B cell (primary cell): Measurements from ENCODE around the gene ARHGAP9. TPM values are rescaled to one million over a fixed set of nuclear protein-coding genes. Genes with fewer than 3 reads are reported as not detected.

Experiments
- ATAC-seq: fragments of 200-7000 bp; cut with Tn5 transposase; one replicate; pipeline ENCODE4 v1.10.0; 2021; ENCODE audit warnings: low read depth, mild to moderate bottlenecking, moderate number of reproducible peaks, moderate library complexity
- CTCF ChIA-PET: fragments of 350-600 bp; sonication (Branson Sonifier 250); formaldehyde crosslinking; loops from one replicate; lab custom pipeline; 2021; ENCODE audit warnings: antibody characterized with exemption, inconsistent platforms; lab: Charles Lee
- POLR2A ChIA-PET: fragments of 350-600 bp; sonication (Branson Sonifier 250); formaldehyde crosslinking; loops from one replicate; lab custom pipeline; 2021; ENCODE audit warnings: antibody characterized with exemption; lab: Charles Lee
- DNase-seq: peaks from one replicate; pipeline ENCODE4 v3.0.0; 2013
- H2AFZ ChIP-seq: 2 replicates; pipeline ENCODE4 v1.6.1; 2012; ENCODE audit warnings: mild to moderate bottlenecking, low read depth, low read length; ENCODE audit not compliant: insufficient read depth, poor library complexity, severe bottlenecking
- H3K27ac ChIP-seq, 2 donors: 1 replicate in 1 of 2; 2 replicates in 1 of 2; pipeline ENCODE4 v1.5.1; 2012 to 2013; ENCODE audit warnings: low read length in 2 of 2, mild to moderate bottlenecking in 2 of 2, moderate library complexity in 1 of 2
- H3K27me3 ChIP-seq, 4 experiments: fragments of 200-600 bp in 1 of 4; sonication (generic) in 1 of 4; replicated peaks in 1 of 4; 1 replicate in 2 of 4; 2 replicates in 2 of 4; pipeline versions ENCODE4 v1.6.1 to v1.7.0; 2013 to 2016; ENCODE audit warnings: low read length in 3 of 4, mild to moderate bottlenecking in 2 of 4, mixed read lengths in 1 of 4, moderate library complexity in 1 of 4; ENCODE audit not compliant: insufficient read depth in 4 of 4, control insufficient read depth in 3 of 4; ENCODE audit errors: control extremely low read depth in 1 of 4
- H3K36me3 ChIP-seq, 2 experiments: replicated peaks in 1 of 2; 1 replicate in 1 of 2; 2 replicates in 1 of 2; pipeline versions ENCODE4 v1.6.1 to v1.7.1; 2013; ENCODE audit warnings: low read length in 1 of 2; ENCODE audit not compliant: insufficient read depth in 2 of 2, control insufficient read depth in 1 of 2; ENCODE audit errors: control extremely low read depth in 1 of 2, extremely low read depth in 1 of 2
- H3K4me1 ChIP-seq, 2 donors: fragments of 200-600 bp in 1 of 2; sonication (generic) in 1 of 2; 1 replicate in 1 of 2; 2 replicates in 1 of 2; pipeline versions ENCODE4 v1.5.1 to v1.6.1; 2013 to 2017; ENCODE audit warnings: low read length in 2 of 2; ENCODE audit not compliant: control insufficient read depth in 2 of 2, insufficient read depth in 2 of 2
- H3K4me2 ChIP-seq: replicated peaks from 2 replicates; pipeline ENCODE3; 2012; ENCODE audit warnings: mild to moderate bottlenecking, low read depth, low read length; ENCODE audit not compliant: poor library complexity, severe bottlenecking
- H3K4me3 ChIP-seq, 5 experiments: fragments of 200-600 bp in 1 of 5; sonication (generic) in 1 of 5; 1 replicate in 3 of 5; 2 replicates in 2 of 5; pipeline versions ENCODE4 v1.5.1 to v1.7.0; 2011 to 2016; ENCODE audit warnings: low read length in 4 of 5, mild to moderate bottlenecking in 4 of 5, low read depth in 2 of 5, control low read depth in 1 of 5, moderate library complexity in 1 of 5; ENCODE audit not compliant: insufficient read depth in 1 of 5; ENCODE audit errors: control extremely low read depth in 1 of 5, extremely low read depth in 1 of 5
- H3K79me2 ChIP-seq: fragments of 200-600 bp; sonication (generic); one replicate; pipeline ENCODE4 v1.6.0; 2016; ENCODE audit warnings: low read length; ENCODE audit not compliant: control insufficient read depth, insufficient read depth
- H3K9ac ChIP-seq: fragments of 200-600 bp; sonication (generic); 2 replicates; pipeline ENCODE4 v1.6.1; 2017; ENCODE audit warnings: mild to moderate bottlenecking, low read length, moderate library complexity
- H3K9me3 ChIP-seq, 3 donors: one replicate each; pipeline versions ENCODE4 v1.6.1 to v1.7.1; 2013; ENCODE audit warnings: low read length in 2 of 3; ENCODE audit not compliant: control insufficient read depth in 2 of 3, insufficient read depth in 1 of 3; ENCODE audit errors: control extremely low read depth in 1 of 3
- H4K20me1 ChIP-seq: 2 replicates; pipeline ENCODE4 v1.6.0; 2012; ENCODE audit warnings: mild to moderate bottlenecking, low read length; ENCODE audit not compliant: insufficient read depth, control insufficient read depth, poor library complexity, severe bottlenecking
- H3K27ac Mint-ChIP-seq: one replicate; pipeline ENCODE4 v1.8.0; 2021; ENCODE audit warnings: mixed read lengths
- H3K27me3 Mint-ChIP-seq: one replicate; pipeline ENCODE4 v1.8.0; 2021; ENCODE audit warnings: mixed read lengths
- H3K4me1 Mint-ChIP-seq: one replicate; pipeline ENCODE4 v1.8.0; 2021; ENCODE audit warnings: mixed read lengths
- H3K4me3 Mint-ChIP-seq: one replicate; pipeline ENCODE4 v1.8.0; 2021; ENCODE audit warnings: mixed read lengths
- H3K9me3 Mint-ChIP-seq: one replicate; pipeline ENCODE4 v1.8.0; 2022; ENCODE audit warnings: mixed read lengths; ENCODE audit not compliant: insufficient read depth
- EZH2 ChIP-seq: IDR thresholded peaks from 2 replicates; pipeline ENCODE4 v1.6.1; 2012; ENCODE audit warnings: borderline replicate concordance, low read depth, mild to moderate bottlenecking, moderate library complexity, low read length; ENCODE audit not compliant: insufficient read depth, poor library complexity, severe bottlenecking
- WGBS: methylation state at CpG from one replicate; pipeline ENCODE4 v1.1.5; 2013; ENCODE audit warnings: missing lambda C conversion rate; ENCODE audit not compliant: insufficient coverage; 5-methylcytosine and 5-hydroxymethylcytosine counted together
- intact Hi-C: fragments of 100-400 bp; cut with micrococcal nuclease; formaldehyde crosslinking; loops from one replicate; pipeline ENCODE4 v1.10.0; 2022
- polyA plus RNA-seq: library from polyadenylated mRNA; depleted of rRNA; stranded (reverse); fragments of >200 nt; gene quantifications from 2 replicates; pipeline ENCODE4 v1.2.3, GENCODE V29; 2012
- total RNA-seq, 2 donors: library from RNA; stranded (reverse); fragments of 120-200 nt in 1 of 2; gene quantifications; 1 replicate in 1 of 2; 2 replicates in 1 of 2; pipeline versions ENCODE4 v1.2.3 to v1.2.4, GENCODE V29; 2013 to 2022
- TF ChIP-seq, protein P1 (sequence below): fragments of 200-600 bp; IDR thresholded peaks from one replicate; pipeline ENCODE4 v1.8.0; 2022; ENCODE audit warnings: antibody characterized with exemption, mild to moderate bottlenecking

The ARHGAP9 gene
- total and polyA plus RNA-seq, 2 donors (not counting 1 experiment from before 2014, with no cell fraction given), result 161 to 390 TPM

DNA sequence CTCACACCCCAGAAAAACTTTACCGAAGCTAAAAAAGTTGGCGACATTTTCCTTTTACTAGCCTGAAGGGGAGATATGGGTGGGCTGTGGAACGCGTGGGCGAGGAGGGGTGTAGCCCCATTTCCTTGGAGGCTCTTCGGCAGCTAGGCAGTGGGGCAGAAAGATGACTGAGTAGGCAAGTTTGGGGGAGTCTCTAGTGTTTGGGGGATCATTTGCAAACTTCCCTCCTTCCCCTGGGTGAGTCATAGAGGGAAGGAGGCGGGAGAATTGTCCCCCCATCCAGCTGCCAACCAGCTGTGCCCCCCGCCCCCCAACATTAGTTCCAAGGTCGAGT, 17.8 kb downstream of the ARHGAP9 start:
- Mint-ChIP-seq H3K4me3 (peak overlapping the region; percentile 92), H3K27me3 (no peaks in the 10 kb centered on the region), H3K4me1 (peaks cover 40% of the 10 kb centered on the region), H3K9me3 (no peaks in the 10 kb centered on the region), H3K27ac (peak overlapping the region; percentile 93)
- Histone ChIP-seq H3K27ac (peak overlapping the region; percentile 12 to 58), H3K79me2 (peaks cover 6% of the 10 kb centered on the region), H3K4me2 (peak overlapping the region; percentile 94), H2AFZ (peak overlapping the region; percentile 67), H3K9ac (peak overlapping the region; percentile 81), H3K4me3 (peak overlapping the region; percentile 58 to 93 (median 81)), H3K27me3 (no peaks in the 10 kb centered on the region), H4K20me1 (no peaks in the 10 kb centered on the region), H3K9me3 (no peaks in the 10 kb centered on the region), H3K36me3 (no peaks in the 10 kb centered on the region), H3K4me1 (peaks cover 23 to 48% of the 10 kb centered on the region in 2 donors)
- TF ChIP-seq EZH2, result no peak
- TF ChIP-seq, protein P1, sequence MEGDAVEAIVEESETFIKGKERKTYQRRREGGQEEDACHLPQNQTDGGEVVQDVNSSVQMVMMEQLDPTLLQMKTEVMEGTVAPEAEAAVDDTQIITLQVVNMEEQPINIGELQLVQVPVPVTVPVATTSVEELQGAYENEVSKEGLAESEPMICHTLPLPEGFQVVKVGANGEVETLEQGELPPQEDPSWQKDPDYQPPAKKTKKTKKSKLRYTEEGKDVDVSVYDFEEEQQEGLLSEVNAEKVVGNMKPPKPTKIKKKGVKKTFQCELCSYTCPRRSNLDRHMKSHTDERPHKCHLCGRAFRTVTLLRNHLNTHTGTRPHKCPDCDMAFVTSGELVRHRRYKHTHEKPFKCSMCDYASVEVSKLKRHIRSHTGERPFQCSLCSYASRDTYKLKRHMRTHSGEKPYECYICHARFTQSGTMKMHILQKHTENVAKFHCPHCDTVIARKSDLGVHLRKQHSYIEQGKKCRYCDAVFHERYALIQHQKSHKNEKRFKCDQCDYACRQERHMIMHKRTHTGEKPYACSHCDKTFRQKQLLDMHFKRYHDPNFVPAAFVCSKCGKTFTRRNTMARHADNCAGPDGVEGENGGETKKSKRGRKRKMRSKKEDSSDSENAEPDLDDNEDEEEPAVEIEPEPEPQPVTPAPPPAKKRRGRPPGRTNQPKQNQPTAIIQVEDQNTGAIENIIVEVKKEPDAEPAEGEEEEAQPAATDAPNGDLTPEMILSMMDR, result no peak
- POLR2A ChIA-PET, result interaction anchor here (0.6 to 3.9 kb wide), 2 partner anchors 17 to 34 kb away, joined by 3 to 39 read pairs; partner anchors contain the start of gene ARHGAP9
- 0% methylated on average over 4 of the region's 9 CpGs for WGBS
- peak; percentile 57 for DNase-seq
- no peak for ATAC-seq
- CTCF ChIA-PET, result interaction anchor here (0.6 to 7.6 kb wide), 10 partner anchors 10 to 154 kb away, joined by 3 to 166 read pairs (median 3); partner anchors contain the start of gene ARHGAP9
- intact Hi-C loops, result loop anchor here (1.0 kb wide), 5 partner anchors 14 to 232 kb away; partner anchors contain the start of genes DCTN2, MBD6 and OS9

DNA sequence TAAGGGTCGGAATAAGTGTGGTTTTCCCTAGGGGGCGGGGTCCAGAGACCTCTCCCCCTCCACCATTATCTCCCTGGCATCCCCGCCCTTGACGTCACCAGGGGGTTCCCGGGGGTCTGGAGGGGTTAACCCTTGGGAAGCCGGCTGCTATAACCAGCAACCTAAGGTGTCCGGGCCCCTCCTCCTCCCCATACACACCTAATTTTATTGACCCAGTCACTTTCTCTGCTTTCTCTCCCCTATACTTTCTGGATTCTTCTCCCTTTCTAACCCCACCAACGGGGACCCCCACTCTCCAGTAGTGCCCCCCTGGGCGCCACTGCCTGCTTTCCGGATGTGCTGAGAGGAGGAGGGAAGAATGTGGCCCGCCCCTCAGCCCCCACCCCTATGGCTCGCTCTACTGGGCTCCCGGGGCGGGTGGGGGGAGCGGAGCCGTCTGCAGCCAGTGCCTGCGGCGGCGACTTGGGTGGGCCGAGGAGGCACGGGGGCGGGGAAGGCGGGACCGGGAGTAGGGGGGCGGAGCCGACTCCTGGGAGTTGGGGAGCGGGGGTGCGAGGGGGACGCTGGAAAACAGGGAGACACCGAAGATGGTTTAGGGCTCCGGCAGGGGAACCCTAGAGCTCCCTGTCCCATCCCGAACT, 18.3 kb downstream of the ARHGAP9 start:
- peak overlapping the region; percentile 67 for H2AFZ ChIP-seq
- peak overlapping the region; percentile 81 for H3K9ac ChIP-seq
- Mint-ChIP-seq H3K27me3 (no peaks in the 10 kb centered on the region), H3K4me1 (peaks cover 43% of the 10 kb centered on the region), H3K27ac (peak overlapping the region; percentile 93), H3K4me3 (peak overlapping the region; percentile 92), H3K9me3 (no peaks in the 10 kb centered on the region)
- intact Hi-C loops, result no loop called here
- no peaks in the 10 kb centered on the region for H3K36me3 ChIP-seq
- POLR2A ChIA-PET, result interaction anchor here (1.2 to 3.9 kb wide), 2 partner anchors 17 to 59 kb away, joined by 4 to 39 read pairs; partner anchors contain the start of genes ARHGAP9 and DDIT3
- H3K27me3 ChIP-seq, result no peaks in the 10 kb centered on the region
- H3K79me2 ChIP-seq, result peaks cover 6% of the 10 kb centered on the region
- peak overlapping the region; percentile 12 to 58 for H3K27ac ChIP-seq
- no peaks in the 10 kb centered on the region for H4K20me1 ChIP-seq
- H3K4me2 ChIP-seq, result peak overlapping the region; percentile 94
- CTCF ChIA-PET, result interaction anchor here (0.7 to 7.6 kb wide), 6 partner anchors 9 to 200 kb away, joined by 3 to 166 read pairs (median 4); partner anchors contain the start of gene ARHGAP9
- TF ChIP-seq, protein P1, result no peak
- no peak for TF ChIP-seq EZH2
- H3K4me1 ChIP-seq, result peaks cover 23 to 48% of the 10 kb centered on the region in 2 donors
- peak; percentile 54 for DNase-seq
- WGBS, result 1% methylated on average over 12 of the region's 32 CpGs
- no peak for ATAC-seq
- no peaks in the 10 kb centered on the region for H3K9me3 ChIP-seq
- peak overlapping the region; percentile 58 to 93 (median 81) for H3K4me3 ChIP-seq
